HG02642 (cell line): Measurements from ENCODE around the gene SLIT3.

Experiments
- ATAC-seq: cut with Tn5 transposase; IDR thresholded peaks from one replicate; pipeline ENCODE4 v1.9.1; 2021; ENCODE audit warnings: mild to moderate bottlenecking; ENCODE audit not compliant: unreplicated experiment, poor library complexity

SLIT3 gene

DNA sequence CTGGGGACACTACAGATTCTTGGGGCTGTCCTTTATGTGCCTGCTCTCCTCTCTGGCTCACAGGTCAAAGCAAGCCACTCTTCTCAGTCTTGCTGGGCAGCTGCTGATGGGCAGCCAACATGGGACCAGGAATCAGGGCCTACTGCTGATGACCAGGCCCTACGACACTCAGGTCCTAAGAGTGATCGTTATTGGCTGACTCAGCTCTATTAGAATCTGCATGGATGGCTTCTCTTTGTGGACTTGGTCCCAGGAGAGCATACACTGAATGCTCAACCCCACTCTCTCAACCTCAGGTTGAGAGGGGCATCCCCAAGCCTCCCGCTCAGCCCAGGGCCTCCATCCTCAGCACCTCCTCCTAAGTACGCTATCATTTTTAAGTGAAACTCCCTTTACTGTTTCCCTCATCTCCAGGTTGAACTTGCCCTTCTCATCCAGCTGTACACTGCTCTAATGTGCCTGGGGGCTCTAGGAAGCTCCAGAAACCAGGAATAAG is 471.0 kb downstream of the SLIT3 start:
- no peak for ATAC-seq

DNA sequence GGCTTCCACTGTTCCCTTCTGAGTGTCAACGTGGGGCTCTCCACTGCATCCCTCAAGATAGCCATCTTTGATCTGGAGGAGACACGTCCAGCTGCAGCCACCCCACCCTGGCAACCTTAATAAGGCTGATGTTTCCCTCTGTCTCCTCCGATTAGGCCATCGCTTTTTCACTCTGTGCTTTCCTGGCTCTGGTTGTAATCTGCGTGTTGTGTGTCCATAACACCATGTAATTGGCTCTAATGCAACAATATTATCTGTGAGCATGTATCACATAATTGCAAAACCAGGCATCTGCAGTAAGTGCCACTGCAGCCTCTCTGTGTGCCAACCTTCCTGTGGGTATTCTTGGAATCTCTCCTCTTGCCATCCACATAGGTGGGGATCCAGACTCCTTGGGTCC is 471.9 kb downstream of the SLIT3 start:
- no peak for ATAC-seq

DNA sequence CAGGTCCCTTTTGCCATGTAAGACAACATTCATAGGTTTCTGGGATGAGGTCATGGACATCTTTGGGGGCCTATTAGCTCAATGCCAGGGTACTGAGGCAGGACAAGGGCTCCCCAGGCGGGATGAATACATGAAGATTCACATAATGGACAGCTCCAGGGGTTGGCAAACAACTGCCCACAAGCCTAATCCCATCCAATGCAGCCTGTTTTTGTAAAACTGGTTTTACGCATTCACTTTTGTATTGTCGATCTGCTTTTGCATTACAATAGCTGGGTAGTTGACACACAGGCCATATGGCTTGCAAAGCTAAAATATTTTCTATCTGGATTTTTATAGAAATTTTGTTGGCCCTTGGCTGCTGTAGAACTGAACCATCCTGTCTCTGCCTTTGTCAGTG is 473.3 kb downstream of the SLIT3 start:
- ATAC-seq, result no peak

DNA sequence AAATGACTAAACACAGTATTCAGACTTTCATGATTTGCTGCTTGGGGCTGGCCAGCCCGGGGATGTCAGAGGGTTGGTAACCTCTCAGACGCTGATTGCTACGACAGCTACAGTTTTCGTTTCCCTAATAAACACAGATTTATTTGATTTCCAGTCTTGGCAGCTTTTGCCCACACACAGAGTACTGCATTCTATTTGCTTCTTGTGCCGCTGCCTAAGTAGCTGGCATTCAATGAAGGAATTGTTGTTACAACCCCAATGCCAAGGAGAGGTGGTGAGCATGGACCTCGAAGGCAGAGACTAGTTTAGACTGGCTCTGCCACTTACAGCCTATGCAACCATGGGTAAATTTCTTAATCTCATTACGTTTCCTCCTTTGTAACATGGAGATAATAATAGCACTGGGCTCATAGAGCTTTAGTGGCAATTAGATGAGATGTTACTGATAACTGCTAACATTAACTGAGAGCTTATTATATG is 474.7 kb downstream of the SLIT3 start:
- no peak for ATAC-seq

DNA sequence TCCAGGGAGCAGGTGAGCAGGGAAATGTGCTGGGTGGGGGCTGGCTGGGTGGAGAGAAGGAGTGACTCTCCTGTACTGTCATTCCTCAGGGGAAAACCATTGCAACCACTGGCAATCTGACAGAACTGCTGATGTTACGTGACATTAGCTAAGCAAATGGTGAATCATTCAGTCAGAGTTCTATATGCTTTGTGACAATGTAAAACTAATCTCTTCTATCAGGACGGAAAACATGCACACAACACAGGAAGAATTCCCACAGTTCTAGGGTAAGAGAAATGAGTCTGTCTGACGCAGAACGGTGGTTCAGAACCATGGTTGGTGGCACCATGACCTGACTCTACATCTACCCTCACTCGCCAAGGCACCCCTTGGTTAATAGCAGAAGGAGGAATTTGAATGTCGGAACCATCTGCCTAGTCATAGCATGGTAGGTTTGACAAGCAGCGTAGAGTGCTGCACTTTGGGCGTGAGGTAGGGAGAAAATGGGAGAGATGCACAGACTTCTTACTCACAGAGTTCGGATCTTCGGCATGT is 478.1 kb downstream of the SLIT3 start:
- ATAC-seq, result no peak

DNA sequence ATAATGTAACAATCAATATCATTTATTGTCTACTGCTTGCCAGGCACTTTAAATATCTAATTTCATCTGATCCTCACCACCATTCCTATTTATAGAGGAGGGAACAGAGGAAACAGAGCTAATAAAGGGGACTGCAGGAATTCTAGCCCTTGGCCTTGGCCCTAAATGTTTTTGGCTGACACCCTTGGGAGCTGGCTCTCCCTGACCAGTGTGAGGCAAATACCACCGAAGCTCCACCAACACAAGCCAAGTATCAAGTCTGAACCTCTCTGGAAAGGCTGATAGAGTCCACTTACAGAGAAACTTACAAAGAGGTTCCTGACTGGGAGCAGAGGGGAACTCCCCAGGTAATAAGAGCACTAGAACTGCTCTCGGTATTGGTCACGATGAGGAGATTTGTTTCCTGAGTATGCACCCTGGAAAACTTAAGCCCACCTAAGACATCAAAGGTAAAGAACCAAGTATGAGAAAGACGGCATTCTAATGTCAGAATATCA is 478.6 kb downstream of the SLIT3 start:
- no peak for ATAC-seq

DNA sequence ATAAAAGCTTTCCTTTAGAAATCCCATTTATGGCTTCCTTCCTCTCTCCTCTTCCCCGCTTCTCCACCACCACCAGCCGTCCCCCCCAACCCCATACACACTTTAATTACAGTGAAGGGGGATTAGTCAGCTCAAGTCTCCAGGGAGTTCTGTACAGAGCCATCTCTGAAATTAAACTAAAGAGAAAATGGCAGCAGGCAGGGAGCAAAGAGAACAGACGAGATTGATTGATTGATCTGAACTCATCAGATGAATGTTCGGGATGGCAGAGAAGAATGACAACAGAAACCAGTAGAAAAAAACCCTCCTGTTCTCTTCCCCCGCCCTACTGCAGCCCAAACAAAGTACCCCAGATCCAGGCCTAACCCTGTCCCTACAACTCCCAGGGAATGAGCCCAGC is 480.1 kb downstream of the SLIT3 start:
- ATAC-seq, result no peak

DNA sequence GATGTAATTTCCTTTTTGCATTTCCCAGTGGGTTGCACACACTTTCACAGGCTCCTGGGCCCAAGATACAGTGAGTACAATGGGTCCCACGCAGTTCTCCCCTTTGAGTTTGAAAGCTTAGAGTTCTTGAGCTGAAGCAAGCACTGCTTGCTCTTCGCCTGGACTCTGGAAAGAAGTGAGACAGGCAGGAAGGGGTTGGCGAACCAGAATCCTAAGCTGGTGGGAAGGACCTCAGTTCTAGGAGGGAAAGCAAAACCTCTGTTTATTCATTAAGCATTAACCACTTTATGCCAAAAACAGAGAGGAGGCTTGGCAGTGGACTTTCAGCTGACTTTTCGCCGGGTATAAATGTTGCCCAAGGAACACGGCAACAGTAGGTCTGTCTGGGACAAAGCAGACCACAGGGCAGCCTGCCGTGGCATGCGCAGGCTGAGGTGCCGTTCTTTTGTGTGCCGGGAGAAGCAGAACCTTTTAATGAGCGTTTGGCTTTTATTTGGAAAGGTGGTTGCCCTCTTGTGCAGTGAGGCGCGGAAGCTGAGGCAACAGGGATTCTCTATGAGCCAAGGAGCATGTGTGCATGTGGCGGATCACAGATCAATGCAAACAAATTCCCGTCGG is 481.8 kb downstream of the SLIT3 start:
- no peak for ATAC-seq

DNA sequence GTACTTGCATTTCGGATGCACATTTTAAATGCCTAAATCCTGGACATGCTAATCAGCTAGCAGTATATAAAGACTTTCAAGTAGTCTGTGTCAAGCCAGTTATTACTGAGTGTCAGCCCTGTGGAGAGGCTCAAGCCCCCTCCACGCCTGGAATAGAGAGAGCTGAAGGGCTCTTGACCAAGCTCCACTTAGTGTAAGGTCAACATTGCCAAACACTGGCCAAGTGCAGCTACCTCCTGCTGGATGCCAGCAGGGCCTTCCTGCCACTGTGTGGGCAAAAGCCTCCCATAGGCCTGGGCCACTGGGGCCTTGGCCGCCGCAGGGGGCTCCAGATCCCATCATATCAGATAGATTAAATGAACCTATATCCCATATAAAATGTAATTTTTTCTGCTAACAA is 482.4 kb downstream of the SLIT3 start:
- ATAC-seq, result no peak

DNA sequence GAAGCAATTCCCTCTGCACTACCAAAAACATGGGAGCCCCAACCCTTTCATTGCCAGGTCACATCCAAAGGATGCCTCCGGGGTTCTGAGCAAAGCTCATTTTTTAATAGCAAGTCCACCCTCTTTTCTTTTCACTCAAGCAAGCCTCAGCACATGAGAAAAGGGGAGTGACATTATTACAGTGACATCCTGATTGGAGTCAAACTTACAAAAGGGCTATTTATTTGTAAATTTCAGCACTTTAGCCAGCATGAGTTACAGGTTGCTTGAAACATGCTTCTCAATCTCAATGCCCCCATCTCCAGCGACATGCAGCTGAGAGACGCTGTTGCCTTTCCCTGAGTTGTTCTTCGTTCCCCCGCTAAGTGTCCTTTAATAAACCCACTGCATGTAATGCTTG is 483.3 kb downstream of the SLIT3 start:
- ATAC-seq, result no peak

DNA sequence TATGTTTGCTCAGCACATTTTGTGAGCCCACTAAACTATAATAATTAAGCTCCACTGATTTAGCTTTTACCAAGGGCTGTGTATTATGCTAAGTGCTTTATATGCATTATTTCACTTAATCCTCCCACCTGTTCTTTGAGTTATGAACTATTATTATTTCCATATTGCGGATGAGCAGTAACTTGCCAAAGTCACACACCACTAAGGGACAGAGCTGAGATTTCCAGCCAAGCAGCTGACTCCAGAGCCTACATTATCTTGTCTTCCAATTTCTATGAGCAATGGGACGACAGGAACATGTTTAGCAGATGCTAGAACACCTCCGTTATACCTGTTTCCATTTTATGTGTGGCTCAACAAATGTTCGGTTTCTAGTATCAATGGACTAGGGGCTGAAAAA is 484.3 kb downstream of the SLIT3 start:
- no peak for ATAC-seq

DNA sequence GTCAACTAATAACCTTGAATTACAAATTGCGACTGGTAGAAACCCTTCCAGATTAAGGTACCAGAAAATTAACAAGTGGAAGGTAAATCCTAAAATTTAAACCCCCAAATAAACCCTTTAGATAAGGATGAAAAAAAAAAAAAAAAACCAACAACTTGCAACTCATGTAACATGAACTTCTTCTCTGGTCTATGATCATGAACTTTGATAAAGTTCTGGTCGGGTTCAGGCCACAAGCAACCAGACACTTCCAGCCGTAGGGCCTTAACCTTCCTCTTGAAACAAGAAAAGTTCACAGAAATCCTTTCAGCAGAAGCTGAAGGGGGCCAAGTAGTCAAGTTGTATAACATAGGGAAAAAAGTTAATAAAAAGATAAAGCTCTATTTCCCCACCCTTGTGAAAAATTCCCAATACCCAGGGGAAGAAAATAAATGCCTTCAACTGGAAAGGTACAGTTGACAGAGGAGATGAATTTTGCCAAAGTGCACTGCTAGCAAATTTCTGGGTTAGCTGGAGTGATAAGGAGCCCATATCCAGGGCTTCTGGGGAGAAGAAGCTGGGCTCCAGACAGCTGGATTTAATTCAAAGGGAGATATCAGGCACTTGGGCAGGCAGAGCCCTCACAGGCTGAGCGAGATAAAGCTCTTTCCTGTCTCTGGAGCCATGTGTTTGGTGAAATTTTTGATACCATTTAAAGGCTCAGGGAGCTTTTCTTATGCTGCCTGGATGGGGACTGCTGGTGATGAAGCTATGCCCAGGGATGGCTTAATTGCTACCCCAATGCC is 487.6 kb downstream of the SLIT3 start:
- ATAC-seq, result no peak

DNA sequence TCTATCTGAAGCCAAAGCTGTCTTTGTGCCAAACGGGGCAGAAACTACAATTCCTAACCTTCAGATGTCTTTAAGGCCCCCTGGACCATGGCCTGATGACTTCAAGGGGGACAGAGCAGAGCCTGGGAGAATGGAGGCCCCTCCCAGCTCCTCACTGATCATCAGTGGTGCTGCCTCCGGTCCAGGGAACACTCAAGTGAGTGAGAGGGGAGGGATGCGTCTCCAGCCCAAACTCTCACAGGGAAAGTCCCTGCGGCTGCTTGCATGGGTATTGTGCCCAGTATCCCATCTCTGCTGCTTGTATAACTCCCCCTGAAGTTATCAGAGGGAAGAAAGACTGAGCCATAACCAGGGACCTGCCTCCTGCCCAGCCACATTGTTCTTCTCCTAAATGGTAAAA is 490.3 kb downstream of the SLIT3 start:
- no peak for ATAC-seq

DNA sequence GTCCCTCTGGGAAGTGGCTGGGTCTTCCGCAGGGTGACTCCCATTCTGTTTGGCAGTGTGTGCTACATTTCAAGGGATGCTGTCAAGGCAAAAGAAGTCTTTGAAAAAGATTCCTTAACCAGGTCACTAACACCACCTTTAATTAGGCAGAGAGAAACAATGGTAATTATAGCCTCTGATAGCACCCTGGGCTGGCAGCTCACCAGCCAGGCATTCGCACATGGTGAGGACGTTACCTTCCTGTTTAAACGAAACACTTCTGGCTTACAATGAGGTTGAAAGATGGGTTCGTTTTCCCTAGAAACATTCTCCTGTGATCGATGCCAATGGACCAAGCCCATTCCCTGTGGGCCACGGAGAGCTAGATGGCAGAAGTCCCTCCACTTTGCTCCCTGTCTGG is 491.7 kb downstream of the SLIT3 start:
- no peak for ATAC-seq

DNA sequence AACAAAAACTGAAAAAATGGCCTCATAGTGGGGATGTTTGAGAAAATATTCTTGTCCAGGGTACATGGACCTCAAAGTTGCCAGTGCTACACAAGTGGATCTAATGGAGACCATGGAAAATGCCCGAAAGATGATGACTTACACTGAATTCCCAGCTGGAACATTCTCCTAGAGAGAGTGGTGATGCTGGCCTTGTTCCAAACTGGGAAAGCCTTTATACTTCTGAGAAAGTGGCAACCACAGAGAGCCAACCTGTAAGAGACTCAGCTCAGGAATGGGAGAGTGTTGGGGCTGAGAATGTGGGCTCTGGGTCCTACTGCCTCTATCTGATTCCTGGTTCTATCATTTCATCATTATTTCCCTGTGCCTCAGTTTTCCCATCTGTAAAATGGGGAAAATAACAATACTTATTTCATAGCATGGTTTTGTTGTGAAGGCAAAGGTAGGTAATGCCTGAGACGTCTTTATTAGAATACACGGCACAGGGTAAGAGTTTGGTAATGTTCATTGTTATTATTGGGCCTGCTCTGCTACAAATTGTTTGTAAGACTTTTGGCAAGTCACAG is 492.8 kb downstream of the SLIT3 start:
- no peak for ATAC-seq

DNA sequence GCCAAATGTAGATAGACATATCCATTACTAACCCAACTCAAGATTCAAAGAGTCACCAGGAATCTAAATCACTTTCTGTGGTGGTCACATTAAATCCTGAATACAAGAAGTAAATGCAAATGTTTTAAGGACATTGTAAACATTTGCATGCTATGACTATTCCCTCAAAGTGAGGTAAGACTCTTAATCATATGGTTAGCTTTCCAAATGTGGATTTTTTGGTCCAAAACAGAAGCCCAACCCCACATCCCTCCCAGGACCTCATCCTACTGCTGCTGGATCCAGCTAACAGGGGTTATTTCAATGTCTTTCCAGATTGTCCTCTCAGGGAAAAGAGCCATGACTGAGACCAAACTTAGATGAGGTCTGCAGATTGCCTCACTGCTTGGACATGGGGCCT is 493.7 kb downstream of the SLIT3 start:
- ATAC-seq, result no peak

DNA sequence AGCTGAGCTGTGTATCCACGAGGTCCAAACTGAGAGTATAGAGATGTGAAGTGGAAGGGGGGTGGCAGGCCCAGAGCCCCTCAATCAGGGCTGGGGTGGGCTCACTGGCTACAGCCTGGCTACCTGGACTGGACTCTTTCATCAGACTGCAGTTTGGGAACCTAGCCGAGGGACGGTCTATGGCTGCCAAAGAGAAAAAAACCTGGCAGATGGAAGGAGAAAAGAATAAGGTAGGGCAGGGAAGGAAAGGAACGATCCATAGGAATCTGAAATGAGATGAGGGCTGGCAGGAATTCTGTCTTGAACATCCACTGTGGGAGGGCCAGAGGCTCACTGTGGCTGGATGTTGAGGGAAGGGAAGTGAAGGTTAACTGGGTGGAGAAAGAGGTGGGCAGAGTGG is 497.4 kb downstream of the SLIT3 start:
- ATAC-seq, result no peak

DNA sequence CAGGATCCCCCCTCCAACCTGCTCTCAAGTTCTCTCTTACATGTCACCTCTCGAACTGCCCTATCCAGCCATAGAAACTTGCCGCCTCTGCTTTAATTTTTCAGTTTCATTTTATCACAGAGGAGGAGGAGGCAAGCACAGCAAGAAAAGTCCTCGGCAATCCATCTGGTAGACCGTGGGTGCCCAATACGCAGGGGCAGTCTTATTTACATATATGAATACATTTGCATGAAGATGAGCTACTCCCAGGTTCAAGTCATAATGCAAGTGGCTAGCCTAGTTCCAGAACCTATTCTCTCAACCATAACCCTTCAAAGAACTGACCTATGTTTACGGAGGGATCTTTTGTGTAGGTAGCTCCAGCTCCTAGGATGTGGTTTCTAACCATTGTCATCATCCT is 498.6 kb downstream of the SLIT3 start:
- no peak for ATAC-seq

DNA sequence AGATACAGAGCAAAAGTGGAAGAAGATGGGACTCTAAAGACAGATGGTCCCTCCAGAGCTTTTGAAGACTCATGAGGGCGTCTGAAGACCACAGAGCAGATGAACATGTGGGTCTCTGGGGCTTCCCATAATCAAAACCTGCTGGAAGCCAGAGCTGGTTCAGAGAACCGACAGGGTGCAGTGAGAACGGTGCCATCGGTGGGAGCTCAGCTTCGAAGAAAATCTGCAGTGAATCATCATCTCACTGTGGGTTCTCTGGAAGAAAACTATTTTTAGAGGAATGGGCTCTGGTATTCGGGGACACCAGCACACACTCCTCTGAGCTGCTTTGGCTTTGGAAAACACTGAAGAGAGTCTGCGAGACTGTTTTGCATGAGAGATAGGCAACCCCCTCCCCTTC is 499.4 kb downstream of the SLIT3 start:
- ATAC-seq, result no peak

DNA sequence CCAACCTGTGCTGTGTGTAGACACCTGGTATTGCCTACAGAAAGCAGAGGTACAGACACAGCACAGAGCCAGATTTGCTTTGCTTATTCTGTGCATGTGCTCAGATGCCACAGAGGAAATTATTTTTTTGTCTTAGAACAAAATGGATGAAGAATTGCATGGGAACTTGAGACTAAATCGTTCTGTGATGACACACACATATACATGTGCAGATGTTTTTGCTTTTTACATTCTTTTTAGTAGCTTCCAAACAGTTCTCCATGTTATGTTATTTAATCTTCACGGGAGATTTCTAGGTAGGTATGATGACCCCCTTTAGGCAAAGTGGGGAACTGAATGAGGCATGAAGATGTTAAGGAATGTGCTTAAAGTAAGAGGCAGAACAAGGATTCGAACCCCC is 500.2 kb downstream of the SLIT3 start:
- ATAC-seq, result no peak
